PC-9 (cell line): ENCODE results near the gene NOC2L. TPM values are rescaled to one million over a fixed set of nuclear protein-coding genes. Genes with fewer than 3 reads are reported as not detected.
"Not testable (repeated sequence)": the region's sequence is repeated elsewhere in the genome, so short reads cannot be mapped to it uniquely, and the experiment has no call there.

ENCODE experiments used
- BruUV-seq: library from RNA; stranded (reverse); fragments of 400-500 nt; replicated peaks from 2 replicates; lab custom pipeline; 2021; lab: Mats Ljungman, UMichigan
- CTCF ChIA-PET: fragments of 300-600 bp; sonication (Branson Sonifier 250); formaldehyde crosslinking; loops from one replicate; lab custom pipeline; 2022; ENCODE audit warnings: antibody characterized with exemption; lab: Charles Lee
- POLR2A ChIA-PET: fragments of 300-600 bp; sonication (Branson Sonifier 250); formaldehyde crosslinking; loops from one replicate; lab custom pipeline; 2022; ENCODE audit warnings: antibody characterized with exemption; ENCODE audit not compliant: unreplicated experiment; lab: Charles Lee
- DNase-seq, 2 experiments: peaks; one replicate each; pipeline versions ENCODE4 v3.0.0 to v3.0.0-alpha.2; 2015 to 2022; ENCODE audit warnings: mixed read lengths in 1 of 2
- H2AFZ ChIP-seq: fragments of 200-600 bp; sonication (generic); 2 replicates; pipeline ENCODE4 v1.8.1; 2017; ENCODE audit warnings: antibody characterized with exemption
- H3F3A ChIP-seq: fragments of 200-600 bp; sonication (generic); 2 replicates; pipeline ENCODE4 v1.8.1; 2017; ENCODE audit warnings: antibody characterized with exemption, mild to moderate bottlenecking, low read depth; ENCODE audit not compliant: insufficient read depth
- H3K27ac ChIP-seq: fragments of 200-600 bp; sonication (generic); 2 replicates; pipeline ENCODE4 v1.6.1; 2016; ENCODE audit warnings: mixed run types
- H3K27me3 ChIP-seq: fragments of 200-600 bp; sonication (generic); 2 replicates; pipeline ENCODE4 v1.6.1; 2016; ENCODE audit warnings: low read depth, mixed run types; ENCODE audit not compliant: insufficient read depth
- H3K36me3 ChIP-seq: fragments of 200-600 bp; sonication (generic); 2 replicates; pipeline ENCODE4 v1.6.1; 2016; ENCODE audit warnings: low read depth, mixed run types
- H3K4me1 ChIP-seq: fragments of 200-600 bp; sonication (generic); replicated peaks from 2 replicates; pipeline ENCODE4 v1.6.1; 2016; ENCODE audit warnings: mixed run types; ENCODE audit not compliant: insufficient read depth
- H3K4me2 ChIP-seq: fragments of 200-600 bp; sonication (generic); 2 replicates; pipeline ENCODE4 v1.6.1; 2017; ENCODE audit warnings: mixed run types
- H3K4me3 ChIP-seq: fragments of 200-600 bp; sonication (generic); 2 replicates; pipeline ENCODE4 v1.6.1; 2016; ENCODE audit warnings: mixed run types
- H3K79me2 ChIP-seq: fragments of 200-600 bp; sonication (generic); 2 replicates; pipeline ENCODE4 v1.6.1; 2017; ENCODE audit warnings: low read depth, mixed run types
- H3K9me2 ChIP-seq: fragments of 200-600 bp; sonication (generic); 2 replicates; pipeline ENCODE4 v1.8.1; 2017; ENCODE audit warnings: mild to moderate bottlenecking; ENCODE audit not compliant: insufficient read depth
- H3K9me3 ChIP-seq: fragments of 200-600 bp; sonication (generic); 2 replicates; pipeline ENCODE4 v1.8.1; 2016; ENCODE audit warnings: low read depth; ENCODE audit not compliant: insufficient read depth
- H4K20me1 ChIP-seq: fragments of 200-600 bp; sonication (generic); 2 replicates; pipeline ENCODE4 v1.8.1; 2017; ENCODE audit not compliant: insufficient read depth
- EZH2 ChIP-seq: fragments of 200-600 bp; sonication (generic); IDR thresholded peaks from 2 replicates; pipeline ENCODE4 v1.8.0; 2017; ENCODE audit warnings: antibody characterized with exemption, low read depth
- intact Hi-C: fragments of 100-400 bp; cut with micrococcal nuclease; formaldehyde crosslinking; loops from one replicate; pipeline ENCODE4 v1.10.0; 2022; ENCODE audit not compliant: unreplicated experiment
- total RNA-seq: library from RNA; stranded (reverse); gene quantifications from 2 replicates; pipeline ENCODE4 v1.2.3, GENCODE V29; 2021
- TF ChIP-seq, protein P1 (sequence below): fragments of 200-600 bp; sonication (generic); conservative IDR thresholded peaks from 2 replicates; pipeline ENCODE4 v1.6.1; 2017; ENCODE audit warnings: mixed run types, antibody characterized with exemption, mild to moderate bottlenecking, moderate library complexity

NOC2L gene
- total RNA-seq, 1 experiment from 2014 or later = 86.4 TPM

DNA sequence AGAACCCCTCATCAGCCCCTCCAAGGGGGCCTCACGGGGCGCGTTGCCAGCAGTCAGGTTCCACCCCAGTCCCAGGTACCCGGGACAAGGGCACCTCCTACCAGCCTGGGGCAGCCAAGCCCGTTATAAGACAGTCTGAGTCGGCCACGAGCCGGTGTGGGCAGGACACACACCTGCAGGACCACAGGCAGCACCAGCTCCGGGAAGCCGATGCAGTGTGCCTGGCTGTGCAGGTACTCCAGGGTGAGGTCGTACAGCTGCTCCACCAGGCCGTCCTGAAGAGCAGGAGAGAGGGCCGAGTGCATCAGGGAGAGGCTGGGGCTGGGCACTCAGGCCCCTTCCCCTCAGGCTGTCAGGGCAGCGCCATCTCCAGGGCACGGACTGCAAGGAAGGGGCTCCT lies 11.1 kb downstream of the NOC2L start:
- Histone ChIP-seq H3K9me3 (no peaks in the 10 kb centered on the region), H3K36me3 (0 out of 2 replicates have a peak, but pooled peaks cover 7% of the 10 kb centered on the region), H3K4me3 (no peak overlapping the region), H3K79me2 (no peaks in the 10 kb centered on the region), H3K4me2 (no peak overlapping the region), H2AFZ (no peak overlapping the region), H3K9me2 (no peaks in the 10 kb centered on the region), H3K4me1 (no peaks in the 10 kb centered on the region), H3K27ac (no peak overlapping the region), H3F3A (peaks cover 8% of the 10 kb centered on the region; the same call in 1 of the 2 replicates), H4K20me1 (peaks cover 21% of the 10 kb centered on the region), H3K27me3 (peaks cover 2% of the 10 kb centered on the region; the same call in 1 of the 2 replicates)
- ChIA-PET POLR2A (no interaction called here), CTCF (no interaction called here)
- DNase-seq = no peak
- TF ChIP-seq, protein P1, sequence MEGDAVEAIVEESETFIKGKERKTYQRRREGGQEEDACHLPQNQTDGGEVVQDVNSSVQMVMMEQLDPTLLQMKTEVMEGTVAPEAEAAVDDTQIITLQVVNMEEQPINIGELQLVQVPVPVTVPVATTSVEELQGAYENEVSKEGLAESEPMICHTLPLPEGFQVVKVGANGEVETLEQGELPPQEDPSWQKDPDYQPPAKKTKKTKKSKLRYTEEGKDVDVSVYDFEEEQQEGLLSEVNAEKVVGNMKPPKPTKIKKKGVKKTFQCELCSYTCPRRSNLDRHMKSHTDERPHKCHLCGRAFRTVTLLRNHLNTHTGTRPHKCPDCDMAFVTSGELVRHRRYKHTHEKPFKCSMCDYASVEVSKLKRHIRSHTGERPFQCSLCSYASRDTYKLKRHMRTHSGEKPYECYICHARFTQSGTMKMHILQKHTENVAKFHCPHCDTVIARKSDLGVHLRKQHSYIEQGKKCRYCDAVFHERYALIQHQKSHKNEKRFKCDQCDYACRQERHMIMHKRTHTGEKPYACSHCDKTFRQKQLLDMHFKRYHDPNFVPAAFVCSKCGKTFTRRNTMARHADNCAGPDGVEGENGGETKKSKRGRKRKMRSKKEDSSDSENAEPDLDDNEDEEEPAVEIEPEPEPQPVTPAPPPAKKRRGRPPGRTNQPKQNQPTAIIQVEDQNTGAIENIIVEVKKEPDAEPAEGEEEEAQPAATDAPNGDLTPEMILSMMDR = no peak
- no peak for TF ChIP-seq EZH2
- BruUV-seq = no TSS peak
- intact Hi-C loops = no loop called here

DNA sequence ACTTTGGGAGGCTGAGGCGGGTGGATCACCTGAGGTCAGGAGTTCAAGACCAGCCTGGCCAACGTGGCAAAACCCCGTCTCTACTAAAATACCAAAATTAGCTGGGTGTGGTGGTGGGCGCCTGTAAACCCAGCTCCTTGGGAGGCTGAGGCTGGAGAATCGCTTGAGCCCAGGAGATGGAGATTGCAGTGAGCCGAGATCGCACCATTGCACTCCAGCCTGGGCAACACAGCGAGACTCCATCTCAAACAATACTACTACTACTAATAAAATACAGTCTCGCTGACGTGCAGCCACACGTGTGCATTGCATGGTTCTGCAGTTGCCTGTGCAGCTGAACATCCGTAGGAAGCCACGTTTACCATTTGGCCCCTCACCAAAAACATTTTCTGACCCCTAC lies 12.2 kb downstream of the NOC2L start:
- H3K79me2 ChIP-seq, H3K4me2 ChIP-seq, intact Hi-C loops, H3K9me2 ChIP-seq, H3K4me1 ChIP-seq, H2AFZ ChIP-seq, H3K27ac ChIP-seq, H3K4me3 ChIP-seq, H3K36me3 ChIP-seq, BruUV-seq, DNase-seq, POLR2A ChIA-PET, H3F3A ChIP-seq, H3K9me3 ChIP-seq: not testable (repeated sequence)
- Histone ChIP-seq H3K27me3 (peaks cover 13% of the 10 kb centered on the region), H4K20me1 (peaks cover 13% of the 10 kb centered on the region)
- CTCF ChIA-PET = interaction anchor here (0.6 kb wide), 1 partner anchor 915 kb away, joined by 5 read pairs; no protein-coding TSS in a partner anchor

DNA sequence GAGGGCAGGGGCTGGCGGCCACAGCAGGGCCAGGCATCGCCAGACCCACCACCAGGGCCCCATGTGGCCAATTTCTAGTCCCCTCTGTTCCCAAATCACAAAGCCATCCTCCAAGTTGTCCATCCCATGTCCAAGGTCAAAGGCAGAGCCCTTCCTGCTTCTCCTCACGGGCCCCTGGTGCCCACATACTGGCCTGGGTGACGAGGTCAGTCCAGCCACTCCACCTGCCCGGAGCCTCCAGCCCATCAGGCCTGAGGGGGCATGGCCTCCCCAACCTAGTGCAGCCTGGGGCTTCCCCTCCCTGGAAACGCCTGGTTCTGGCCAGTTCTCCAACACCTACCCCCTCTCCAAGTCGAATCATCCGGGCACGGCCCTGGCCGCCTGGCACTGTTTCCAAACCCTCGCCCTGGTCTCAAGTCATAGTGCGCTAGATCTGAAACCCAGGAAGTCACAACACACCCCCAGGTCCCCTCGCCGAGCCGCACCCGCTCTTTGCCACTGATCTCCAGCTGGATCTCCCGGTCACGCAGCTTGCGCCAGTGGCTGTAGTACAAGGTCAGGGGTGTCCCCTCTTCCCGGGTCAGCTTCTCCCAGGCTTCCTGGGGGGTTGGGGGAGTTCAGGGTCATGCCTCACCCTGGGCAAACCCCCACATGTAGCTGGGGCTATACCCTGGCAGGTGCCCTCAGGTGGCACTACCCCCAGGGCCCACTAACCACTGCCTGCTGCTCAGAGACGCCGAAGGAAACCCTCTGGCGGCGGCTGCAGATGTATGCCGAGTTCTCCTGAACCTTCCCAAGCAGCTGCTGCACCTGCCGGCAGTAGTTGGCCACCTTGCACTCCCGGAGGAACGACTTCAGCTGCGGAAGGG lies 13.1 kb downstream of the NOC2L start:
- no peak overlapping the region for H3K4me3 ChIP-seq
- H3K4me2 ChIP-seq = no peak overlapping the region
- H3K4me1 ChIP-seq = peaks cover 5% of the 10 kb centered on the region; the same call in 1 of the 2 replicates
- H3K27me3 ChIP-seq = peaks cover 21% of the 10 kb centered on the region
- peaks cover 15% of the 10 kb centered on the region; the same call in 1 of the 2 replicates for H3F3A ChIP-seq
- no peaks in the 10 kb centered on the region for H3K9me3 ChIP-seq
- H4K20me1 ChIP-seq = peaks cover 8% of the 10 kb centered on the region
- H3K27ac ChIP-seq = no peak overlapping the region
- no peaks in the 10 kb centered on the region for H3K36me3 ChIP-seq
- TF ChIP-seq, protein P1 = no peak
- no peak for TF ChIP-seq EZH2
- H2AFZ ChIP-seq = no peak overlapping the region
- BruUV-seq = no TSS peak
- ChIA-PET CTCF (interaction anchor here (0.6 kb wide), 1 partner anchor 916 kb away, joined by 5 read pairs; no protein-coding TSS in a partner anchor), POLR2A (no interaction called here)
- intact Hi-C loops = no loop called here
- no peak for DNase-seq
- no peaks in the 10 kb centered on the region for H3K79me2 ChIP-seq
- no peaks in the 10 kb centered on the region for H3K9me2 ChIP-seq
